ENCODE results near the gene PRDM12. TPM values are rescaled to one million over a fixed set of nuclear protein-coding genes. Genes with fewer than 3 reads are reported as not detected.

PRDM12 gene
- total and polyA plus RNA-seq, 2 experiments from 2014 or later: 0.11 TPM; not detected in 1

DNA sequence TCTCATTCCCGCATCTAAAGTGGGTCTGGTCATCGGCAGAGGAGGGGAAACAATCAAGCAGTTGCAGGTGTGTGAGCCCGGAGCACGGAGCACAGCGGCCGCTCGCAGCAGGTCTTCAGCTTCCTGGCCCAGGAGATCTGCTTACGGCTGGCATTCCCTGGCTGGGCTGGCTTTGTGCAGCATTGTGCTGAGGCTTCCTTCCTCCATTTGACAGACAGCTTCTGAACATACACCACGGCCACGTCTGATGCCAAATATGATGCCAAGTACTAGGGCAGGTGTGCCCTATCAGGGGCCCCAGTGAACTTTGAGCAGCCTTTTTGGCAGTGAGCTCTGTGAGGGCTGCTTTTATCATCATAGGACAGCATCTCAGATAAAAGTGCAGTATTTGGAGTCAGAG, 47.9 kb upstream of the PRDM12 start:
- Mint-ChIP-seq H3K4me3 (no peak overlapping the region), H3K27ac (no peak overlapping the region), H3K9me3 (no peaks in the 10 kb centered on the region), H3K36me3 (ENCODE audit: low read depth) (peaks cover 92% of the 10 kb centered on the region), H3K4me1 (no peaks in the 10 kb centered on the region), H3K27me3 (ENCODE audit: insufficient read depth, low read depth, poor library complexity) (no peaks in the 10 kb centered on the region)
- H3K9me2 ChIP-seq (ENCODE audit: insufficient read depth): no peaks in the 10 kb centered on the region
- TF ChIP-seq CREB1 (CRISPR knock-in tag; IDR thresholded peaks at IDR 0.05; ENCODE audit: low read depth): no peak
- no peak for TF ChIP-seq EZH2 (IDR thresholded peaks at IDR 0.05; ENCODE audit: low read depth, unreplicated experiment)
- TF ChIP-seq, protein P1, sequence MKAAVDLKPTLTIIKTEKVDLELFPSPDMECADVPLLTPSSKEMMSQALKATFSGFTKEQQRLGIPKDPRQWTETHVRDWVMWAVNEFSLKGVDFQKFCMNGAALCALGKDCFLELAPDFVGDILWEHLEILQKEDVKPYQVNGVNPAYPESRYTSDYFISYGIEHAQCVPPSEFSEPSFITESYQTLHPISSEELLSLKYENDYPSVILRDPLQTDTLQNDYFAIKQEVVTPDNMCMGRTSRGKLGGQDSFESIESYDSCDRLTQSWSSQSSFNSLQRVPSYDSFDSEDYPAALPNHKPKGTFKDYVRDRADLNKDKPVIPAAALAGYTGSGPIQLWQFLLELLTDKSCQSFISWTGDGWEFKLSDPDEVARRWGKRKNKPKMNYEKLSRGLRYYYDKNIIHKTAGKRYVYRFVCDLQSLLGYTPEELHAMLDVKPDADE (IDR thresholded peaks at IDR 0.05): no peak
- TF ChIP-seq EZH2phosphoT487 (IDR thresholded peaks at IDR 0.05; ENCODE audit: unreplicated experiment): no peak
- no peak for TF ChIP-seq ZNF331 (CRISPR knock-in tag; IDR thresholded peaks at IDR 0.05; ENCODE audit: low read depth)
- TF ChIP-seq JUNB (IDR thresholded peaks at IDR 0.05; ENCODE audit: unreplicated experiment): no peak
- TF ChIP-seq, protein P2, sequence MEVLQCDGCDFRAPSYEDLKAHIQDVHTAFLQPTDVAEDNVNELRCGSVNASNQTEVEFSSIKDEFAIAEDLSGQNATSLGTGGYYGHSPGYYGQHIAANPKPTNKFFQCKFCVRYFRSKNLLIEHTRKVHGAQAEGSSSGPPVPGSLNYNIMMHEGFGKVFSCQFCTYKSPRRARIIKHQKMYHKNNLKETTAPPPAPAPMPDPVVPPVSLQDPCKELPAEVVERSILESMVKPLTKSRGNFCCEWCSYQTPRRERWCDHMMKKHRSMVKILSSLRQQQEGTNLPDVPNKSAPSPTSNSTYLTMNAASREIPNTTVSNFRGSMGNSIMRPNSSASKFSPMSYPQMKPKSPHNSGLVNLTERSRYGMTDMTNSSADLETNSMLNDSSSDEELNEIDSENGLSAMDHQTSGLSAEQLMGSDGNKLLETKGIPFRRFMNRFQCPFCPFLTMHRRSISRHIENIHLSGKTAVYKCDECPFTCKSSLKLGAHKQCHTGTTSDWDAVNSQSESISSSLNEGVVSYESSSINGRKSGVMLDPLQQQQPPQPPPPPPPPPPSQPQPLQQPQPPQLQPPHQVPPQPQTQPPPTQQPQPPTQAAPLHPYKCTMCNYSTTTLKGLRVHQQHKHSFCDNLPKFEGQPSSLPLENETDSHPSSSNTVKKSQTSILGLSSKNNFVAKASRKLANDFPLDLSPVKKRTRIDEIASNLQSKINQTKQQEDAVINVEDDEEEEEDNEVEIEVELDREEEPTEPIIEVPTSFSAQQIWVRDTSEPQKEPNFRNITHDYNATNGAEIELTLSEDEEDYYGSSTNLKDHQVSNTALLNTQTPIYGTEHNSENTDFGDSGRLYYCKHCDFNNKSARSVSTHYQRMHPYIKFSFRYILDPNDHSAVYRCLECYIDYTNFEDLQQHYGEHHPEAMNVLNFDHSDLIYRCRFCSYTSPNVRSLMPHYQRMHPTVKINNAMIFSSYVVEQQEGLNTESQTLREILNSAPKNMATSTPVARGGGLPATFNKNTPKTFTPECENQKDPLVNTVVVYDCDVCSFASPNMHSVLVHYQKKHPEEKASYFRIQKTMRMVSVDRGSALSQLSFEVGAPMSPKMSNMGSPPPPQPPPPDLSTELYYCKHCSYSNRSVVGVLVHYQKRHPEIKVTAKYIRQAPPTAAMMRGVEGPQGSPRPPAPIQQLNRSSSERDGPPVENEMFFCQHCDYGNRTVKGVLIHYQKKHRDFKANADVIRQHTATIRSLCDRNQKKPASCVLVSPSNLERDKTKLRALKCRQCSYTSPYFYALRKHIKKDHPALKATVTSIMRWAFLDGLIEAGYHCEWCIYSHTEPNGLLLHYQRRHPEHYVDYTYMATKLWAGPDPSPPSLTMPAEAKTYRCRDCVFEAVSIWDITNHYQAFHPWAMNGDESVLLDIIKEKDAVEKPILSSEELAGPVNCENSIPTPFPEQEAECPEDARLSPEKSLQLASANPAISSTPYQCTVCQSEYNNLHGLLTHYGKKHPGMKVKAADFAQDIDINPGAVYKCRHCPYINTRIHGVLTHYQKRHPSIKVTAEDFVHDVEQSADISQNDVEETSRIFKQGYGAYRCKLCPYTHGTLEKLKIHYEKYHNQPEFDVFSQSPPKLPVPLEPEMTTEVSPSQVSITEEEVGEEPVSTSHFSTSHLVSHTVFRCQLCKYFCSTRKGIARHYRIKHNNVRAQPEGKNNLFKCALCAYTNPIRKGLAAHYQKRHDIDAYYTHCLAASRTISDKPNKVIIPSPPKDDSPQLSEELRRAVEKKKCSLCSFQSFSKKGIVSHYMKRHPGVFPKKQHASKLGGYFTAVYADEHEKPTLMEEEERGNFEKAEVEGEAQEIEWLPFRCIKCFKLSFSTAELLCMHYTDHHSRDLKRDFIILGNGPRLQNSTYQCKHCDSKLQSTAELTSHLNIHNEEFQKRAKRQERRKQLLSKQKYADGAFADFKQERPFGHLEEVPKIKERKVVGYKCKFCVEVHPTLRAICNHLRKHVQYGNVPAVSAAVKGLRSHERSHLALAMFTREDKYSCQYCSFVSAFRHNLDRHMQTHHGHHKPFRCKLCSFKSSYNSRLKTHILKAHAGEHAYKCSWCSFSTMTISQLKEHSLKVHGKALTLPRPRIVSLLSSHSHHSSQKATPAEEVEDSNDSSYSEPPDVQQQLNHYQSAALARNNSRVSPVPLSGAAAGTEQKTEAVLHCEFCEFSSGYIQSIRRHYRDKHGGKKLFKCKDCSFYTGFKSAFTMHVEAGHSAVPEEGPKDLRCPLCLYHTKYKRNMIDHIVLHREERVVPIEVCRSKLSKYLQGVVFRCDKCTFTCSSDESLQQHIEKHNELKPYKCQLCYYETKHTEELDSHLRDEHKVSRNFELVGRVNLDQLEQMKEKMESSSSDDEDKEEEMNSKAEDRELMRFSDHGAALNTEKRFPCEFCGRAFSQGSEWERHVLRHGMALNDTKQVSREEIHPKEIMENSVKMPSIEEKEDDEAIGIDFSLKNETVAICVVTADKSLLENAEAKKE (CRISPR knock-in tag; IDR thresholded peaks at IDR 0.05): no peak
- TF ChIP-seq NANOG (IDR thresholded peaks at IDR 0.05; ENCODE audit: borderline replicate concordance): no peak
- no peak for TF ChIP-seq POLR2AphosphoS5 (IDR thresholded peaks at IDR 0.05; ENCODE audit: low read depth)
- TF ChIP-seq, protein P3, sequence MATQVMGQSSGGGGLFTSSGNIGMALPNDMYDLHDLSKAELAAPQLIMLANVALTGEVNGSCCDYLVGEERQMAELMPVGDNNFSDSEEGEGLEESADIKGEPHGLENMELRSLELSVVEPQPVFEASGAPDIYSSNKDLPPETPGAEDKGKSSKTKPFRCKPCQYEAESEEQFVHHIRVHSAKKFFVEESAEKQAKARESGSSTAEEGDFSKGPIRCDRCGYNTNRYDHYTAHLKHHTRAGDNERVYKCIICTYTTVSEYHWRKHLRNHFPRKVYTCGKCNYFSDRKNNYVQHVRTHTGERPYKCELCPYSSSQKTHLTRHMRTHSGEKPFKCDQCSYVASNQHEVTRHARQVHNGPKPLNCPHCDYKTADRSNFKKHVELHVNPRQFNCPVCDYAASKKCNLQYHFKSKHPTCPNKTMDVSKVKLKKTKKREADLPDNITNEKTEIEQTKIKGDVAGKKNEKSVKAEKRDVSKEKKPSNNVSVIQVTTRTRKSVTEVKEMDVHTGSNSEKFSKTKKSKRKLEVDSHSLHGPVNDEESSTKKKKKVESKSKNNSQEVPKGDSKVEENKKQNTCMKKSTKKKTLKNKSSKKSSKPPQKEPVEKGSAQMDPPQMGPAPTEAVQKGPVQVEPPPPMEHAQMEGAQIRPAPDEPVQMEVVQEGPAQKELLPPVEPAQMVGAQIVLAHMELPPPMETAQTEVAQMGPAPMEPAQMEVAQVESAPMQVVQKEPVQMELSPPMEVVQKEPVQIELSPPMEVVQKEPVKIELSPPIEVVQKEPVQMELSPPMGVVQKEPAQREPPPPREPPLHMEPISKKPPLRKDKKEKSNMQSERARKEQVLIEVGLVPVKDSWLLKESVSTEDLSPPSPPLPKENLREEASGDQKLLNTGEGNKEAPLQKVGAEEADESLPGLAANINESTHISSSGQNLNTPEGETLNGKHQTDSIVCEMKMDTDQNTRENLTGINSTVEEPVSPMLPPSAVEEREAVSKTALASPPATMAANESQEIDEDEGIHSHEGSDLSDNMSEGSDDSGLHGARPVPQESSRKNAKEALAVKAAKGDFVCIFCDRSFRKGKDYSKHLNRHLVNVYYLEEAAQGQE (IDR thresholded peaks at IDR 0.05; ENCODE audit: unreplicated experiment): no peak
- TF ChIP-seq, protein P4, sequence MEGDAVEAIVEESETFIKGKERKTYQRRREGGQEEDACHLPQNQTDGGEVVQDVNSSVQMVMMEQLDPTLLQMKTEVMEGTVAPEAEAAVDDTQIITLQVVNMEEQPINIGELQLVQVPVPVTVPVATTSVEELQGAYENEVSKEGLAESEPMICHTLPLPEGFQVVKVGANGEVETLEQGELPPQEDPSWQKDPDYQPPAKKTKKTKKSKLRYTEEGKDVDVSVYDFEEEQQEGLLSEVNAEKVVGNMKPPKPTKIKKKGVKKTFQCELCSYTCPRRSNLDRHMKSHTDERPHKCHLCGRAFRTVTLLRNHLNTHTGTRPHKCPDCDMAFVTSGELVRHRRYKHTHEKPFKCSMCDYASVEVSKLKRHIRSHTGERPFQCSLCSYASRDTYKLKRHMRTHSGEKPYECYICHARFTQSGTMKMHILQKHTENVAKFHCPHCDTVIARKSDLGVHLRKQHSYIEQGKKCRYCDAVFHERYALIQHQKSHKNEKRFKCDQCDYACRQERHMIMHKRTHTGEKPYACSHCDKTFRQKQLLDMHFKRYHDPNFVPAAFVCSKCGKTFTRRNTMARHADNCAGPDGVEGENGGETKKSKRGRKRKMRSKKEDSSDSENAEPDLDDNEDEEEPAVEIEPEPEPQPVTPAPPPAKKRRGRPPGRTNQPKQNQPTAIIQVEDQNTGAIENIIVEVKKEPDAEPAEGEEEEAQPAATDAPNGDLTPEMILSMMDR (conservative IDR thresholded peaks at IDR 0.05; ENCODE audit: low read depth in 2 of 2): no peak
- TF ChIP-seq ZNF114 (CRISPR knock-in tag; IDR thresholded peaks at IDR 0.05): no peak
- no peaks in the 10 kb centered on the region for H3K4me1 ChIP-seq (ENCODE audit: insufficient read depth)
- no peak overlapping the region for H3K4me3 ChIP-seq
- H3K27me3 ChIP-seq (ENCODE audit: insufficient read depth): no peaks in the 10 kb centered on the region
- no peaks in the 10 kb centered on the region for H3F3A ChIP-seq (replicated peaks; ENCODE audit: low read depth)
- ATAC-seq: no peak
- no peak overlapping the region for H3K27ac ChIP-seq (ENCODE audit: low read depth)
- H4K20me1 ChIP-seq (replicated peaks; ENCODE audit: insufficient read depth): peaks cover 13% of the 10 kb centered on the region; the same call in 1 of the 2 replicates
- H3K79me2 ChIP-seq (replicated peaks; ENCODE audit: insufficient read depth): peaks cover 2% of the 10 kb centered on the region; the same call in 1 of the 2 replicates
- peaks cover 59% of the 10 kb centered on the region for H3K36me3 ChIP-seq (ENCODE audit: insufficient read depth)
- no peak overlapping the region for H3K4me2 ChIP-seq
- H2AFZ ChIP-seq: no peak overlapping the region
- no peak for DNase-seq (ENCODE audit: low spot score)

Measured in GM23338 (cell line).